ENCODE measurements around the gene TCEA3. TPM values are rescaled to one million over a fixed set of nuclear protein-coding genes. Genes with fewer than 3 reads are reported as not detected.

TCEA3 gene
- total RNA-seq, 4 donors from 2014 or later = 9.1 to 30.7 (median 25.1) TPM

GRCh38 chr1:23422241-23422877, 2.2 kb downstream of the TCEA3 start:
- intact Hi-C loops (cut with DNase I) = no loop called here
- no peaks in the 10 kb centered on the region for H3K9me3 ChIP-seq
- H3K4me1 ChIP-seq = peaks cover 23 to 48% (median 35%) of the 10 kb centered on the region in 3 donors

DNA sequence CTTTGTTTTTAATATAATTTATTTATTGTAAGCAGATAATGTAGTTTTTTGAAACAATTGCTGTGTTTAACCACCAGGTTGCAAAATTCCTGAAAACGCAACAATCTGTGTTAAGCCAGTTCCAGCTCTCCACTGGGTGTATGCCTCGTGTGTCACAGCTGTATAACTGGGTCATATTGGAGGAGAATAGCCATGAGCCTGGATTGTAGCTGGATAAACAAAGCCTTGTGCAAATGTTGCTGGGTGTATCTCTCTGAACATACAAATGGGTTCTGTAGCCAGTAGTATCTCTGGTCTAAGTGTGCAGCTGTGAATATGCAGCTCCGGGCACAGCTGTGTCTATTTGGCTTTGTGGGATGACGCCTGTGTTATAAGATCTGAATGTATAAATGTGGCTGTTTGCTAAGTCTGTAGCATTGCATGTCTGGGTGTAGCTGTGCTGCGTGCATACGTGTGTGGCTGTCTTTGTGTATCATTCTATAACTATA, 2.8 kb downstream of the TCEA3 start:
- 46 to 56% methylated on average over 6 of the region's 6 CpGs for WGBS, 2 donors

More at GRCh38 chr1:23422241-23422877, 2.2 kb downstream of the TCEA3 start:
- H3K27ac ChIP-seq = peak overlapping the region; percentile 75 to 88 (median 80)
- H3K36me3 ChIP-seq = peaks cover 0 to 11% (median 0%) of the 10 kb centered on the region in 3 donors
- TF ChIP-seq POLR2A (IDR thresholded peaks at IDR 0.05) = no peak
- TF ChIP-seq, protein P1, sequence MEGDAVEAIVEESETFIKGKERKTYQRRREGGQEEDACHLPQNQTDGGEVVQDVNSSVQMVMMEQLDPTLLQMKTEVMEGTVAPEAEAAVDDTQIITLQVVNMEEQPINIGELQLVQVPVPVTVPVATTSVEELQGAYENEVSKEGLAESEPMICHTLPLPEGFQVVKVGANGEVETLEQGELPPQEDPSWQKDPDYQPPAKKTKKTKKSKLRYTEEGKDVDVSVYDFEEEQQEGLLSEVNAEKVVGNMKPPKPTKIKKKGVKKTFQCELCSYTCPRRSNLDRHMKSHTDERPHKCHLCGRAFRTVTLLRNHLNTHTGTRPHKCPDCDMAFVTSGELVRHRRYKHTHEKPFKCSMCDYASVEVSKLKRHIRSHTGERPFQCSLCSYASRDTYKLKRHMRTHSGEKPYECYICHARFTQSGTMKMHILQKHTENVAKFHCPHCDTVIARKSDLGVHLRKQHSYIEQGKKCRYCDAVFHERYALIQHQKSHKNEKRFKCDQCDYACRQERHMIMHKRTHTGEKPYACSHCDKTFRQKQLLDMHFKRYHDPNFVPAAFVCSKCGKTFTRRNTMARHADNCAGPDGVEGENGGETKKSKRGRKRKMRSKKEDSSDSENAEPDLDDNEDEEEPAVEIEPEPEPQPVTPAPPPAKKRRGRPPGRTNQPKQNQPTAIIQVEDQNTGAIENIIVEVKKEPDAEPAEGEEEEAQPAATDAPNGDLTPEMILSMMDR (IDR thresholded peaks at IDR 0.05) = no peak
- DNase-seq = no peak
- peak overlapping the region in 3 of 4 donors; percentile 1 to 74 (median 8) for H3K4me3 ChIP-seq
- WGBS, 2 donors = 21 to 60% methylated on average over 2 to 12 of the region's 15 CpGs
- H3K27me3 ChIP-seq = peaks cover 0 to 9% (median 0%) of the 10 kb centered on the region in 4 donors

DNA sequence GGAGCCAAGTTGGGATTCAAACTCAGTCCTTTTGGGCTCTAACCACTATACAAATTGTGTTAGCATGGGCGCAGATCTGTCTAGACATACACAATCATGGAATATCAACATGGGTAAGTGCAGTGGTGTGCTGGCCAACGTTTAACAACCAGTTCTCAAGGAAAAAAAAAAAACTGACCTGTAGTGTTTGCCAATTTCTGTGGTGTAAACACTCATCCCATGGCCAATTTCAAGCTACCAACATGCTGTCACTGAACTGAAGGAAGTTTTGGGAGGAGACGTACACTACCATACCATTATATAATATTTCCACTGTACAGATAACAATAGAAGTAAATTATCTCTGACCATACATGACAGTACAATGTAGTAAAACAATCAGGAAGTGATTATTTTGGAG, 3.2 kb downstream of the TCEA3 start:
- peaks cover 0 to 21% (median 0%) of the 10 kb centered on the region in 3 donors for H3K36me3 ChIP-seq
- TF ChIP-seq, protein P1 (IDR thresholded peaks at IDR 0.05) = no peak
- TF ChIP-seq POLR2A (IDR thresholded peaks at IDR 0.05) = no peak
- peaks cover 0 to 9% (median 0%) of the 10 kb centered on the region in 4 donors for H3K27me3 ChIP-seq
- peak overlapping the region in 3 of 4 donors; percentile 15 to 88 (median 28) for H3K27ac ChIP-seq
- H3K4me3 ChIP-seq = no peak overlapping the region
- intact Hi-C loops (cut with DNase I) = no loop called here
- DNase-seq = no peak
- WGBS, 2 donors = 58 to 63% methylated on average over 3 of the region's 3 CpGs
- peaks cover 23 to 48% (median 35%) of the 10 kb centered on the region in 3 donors for H3K4me1 ChIP-seq
- H3K9me3 ChIP-seq = no peaks in the 10 kb centered on the region

More for the DNA sequence above, 2.8 kb downstream of the TCEA3 start:
- peak overlapping the region in 1 of 4 donors; percentile 74 for H3K4me3 ChIP-seq
- H3K27ac ChIP-seq = peak overlapping the region; percentile 75 to 88 (median 80)
- intact Hi-C loops (cut with DNase I) = no loop called here
- H3K9me3 ChIP-seq = no peaks in the 10 kb centered on the region
- H3K4me1 ChIP-seq = peaks cover 23 to 48% (median 35%) of the 10 kb centered on the region in 3 donors
- TF ChIP-seq, protein P1 (IDR thresholded peaks at IDR 0.05) = peak in 2 of 6 experiments; percentile 38 to 42
- TF ChIP-seq POLR2A (IDR thresholded peaks at IDR 0.05) = no peak
- peaks cover 0 to 16% (median 0%) of the 10 kb centered on the region in 3 donors for H3K36me3 ChIP-seq
- H3K27me3 ChIP-seq = peaks cover 0 to 9% (median 0%) of the 10 kb centered on the region in 4 donors
- no peak for DNase-seq

- 72 to 97% methylated on average over 3 of the region's 3 CpGs for WGBS, 2 donors
- Histone ChIP-seq H3K9me3 (no peaks in the 10 kb centered on the region), H3K4me3 (no peak overlapping the region), H3K27ac (peak overlapping the region in 2 of 4 donors; percentile 15 to 28), H3K27me3 (peaks cover 0 to 9% (median 0%) of the 10 kb centered on the region in 4 donors), H3K4me1 (peaks cover 23 to 48% (median 35%) of the 10 kb centered on the region in 3 donors), H3K36me3 (peaks cover 0 to 25% (median 0%) of the 10 kb centered on the region in 3 donors)
- TF ChIP-seq POLR2A (IDR thresholded peaks at IDR 0.05) = no peak
- TF ChIP-seq, protein P1 (IDR thresholded peaks at IDR 0.05) = no peak
- intact Hi-C loops (cut with DNase I) = no loop called here
- no peak for DNase-seq
These were observed 3.8 kb downstream of the TCEA3 start for GRCh38 chr1:23420778-23421177.

- intact Hi-C loops (cut with DNase I) = no loop called here
- Histone ChIP-seq H3K9me3 (no peaks in the 10 kb centered on the region), H3K36me3 (peaks cover 0 to 33% (median 0%) of the 10 kb centered on the region in 3 donors), H3K27me3 (peaks cover 0 to 1% (median 0%) of the 10 kb centered on the region in 4 donors), H3K27ac (no peak overlapping the region), H3K4me3 (no peak overlapping the region), H3K4me1 (peaks cover 19 to 36% (median 24%) of the 10 kb centered on the region in 3 donors)
- WGBS, 2 donors = 50 to 86% methylated on average over 4 to 5 of the region's 6 CpGs
- DNase-seq = no peak
- TF ChIP-seq, protein P1 (IDR thresholded peaks at IDR 0.05) = no peak
- no peak for TF ChIP-seq POLR2A (IDR thresholded peaks at IDR 0.05)
These were observed 5.4 kb downstream of the TCEA3 start for GRCh38 chr1:23419180-23419579.
